K562 (cell line): ENCODE measurements around the gene XPR1. TPM values are rescaled to one million over a fixed set of nuclear protein-coding genes. Genes with fewer than 3 reads are reported as not detected.

Experiments
- ELF2 ChIP-seq: fragments of 250-450 bp; sonication (Bioruptor Pico); IDR thresholded peaks from 2 replicates; pipeline ENCODE4 v1.5.0; 2021; ENCODE audit warnings: mild to moderate bottlenecking
- EP400 ChIP-seq: fragments of 450-650 bp; IDR thresholded peaks from 2 replicates; pipeline ENCODE4 v1.6.1; 2017; ENCODE audit warnings: antibody characterized with exemption, mild to moderate bottlenecking, moderate library complexity
- FOXM1 ChIP-seq, 2 experiments: fragments of 450-650 bp in 1 of 2; sonication (generic) in 1 of 2; formaldehyde crosslinking in 1 of 2; IDR thresholded peaks; 2 replicates each; pipeline versions ENCODE4 v1.6.1 to v1.9.0; 2017 to 2022; ENCODE audit warnings: low read depth in 2 of 2, mild to moderate bottlenecking in 2 of 2, missing genetic modification reagents in 1 of 2, moderate library complexity in 1 of 2
- JUNB ChIP-seq: fragments of 450-650 bp; formaldehyde crosslinking; conservative IDR thresholded peaks from 2 replicates; pipeline ENCODE4 v1.4.0; 2020; ENCODE audit warnings: mild to moderate bottlenecking
- KAT2B ChIP-seq: IDR thresholded peaks from one replicate; pipeline ENCODE4 v1.6.1; 2012; ENCODE audit warnings: low read depth, mild to moderate bottlenecking, control low read depth, inconsistent platforms, low read length, moderate library complexity
- KLF10 ChIP-seq: fragments of 250-450 bp; sonication (Bioruptor Pico); IDR thresholded peaks from 2 replicates; pipeline ENCODE4 v1.6.1; 2021; ENCODE audit warnings: matching md5 sums
- MAFG ChIP-seq: fragments of 450-650 bp; conservative IDR thresholded peaks from 2 replicates; pipeline ENCODE4 v1.6.1; 2016; ENCODE audit warnings: missing genetic modification characterization, missing compliant biosample characterization
- MAZ ChIP-seq, 2 experiments: fragments of 450-650 bp in 1 of 2; sonication (generic) in 1 of 2; formaldehyde crosslinking; IDR thresholded peaks in 1 of 2; conservative IDR thresholded peaks in 1 of 2; 2 replicates each; pipeline versions ENCODE4 v1.4.0 to v1.5.0; 2020; ENCODE audit warnings: mild to moderate bottlenecking in 1 of 2, missing genetic modification reagents in 1 of 2
- MBD1 ChIP-seq: fragments of 250-450 bp; sonication (Bioruptor Pico); IDR thresholded peaks from 2 replicates; pipeline ENCODE4 v1.8.0; 2022; ENCODE audit warnings: inconsistent platforms
- POLR2AphosphoS2 ChIP-seq: IDR thresholded peaks from 2 replicates; pipeline ENCODE4 v1.6.1; 2012; ENCODE audit warnings: low read length, improper control_type of control experiment
- RBM22 ChIP-seq: fragments of 200-400 bp; formaldehyde crosslinking; IDR thresholded peaks from 2 replicates; pipeline ENCODE4 v1.6.1; 2018; ENCODE audit warnings: low read length, low read depth; ENCODE audit not compliant: poor library complexity, severe bottlenecking
- RFX1 ChIP-seq: fragments of 450-650 bp; IDR thresholded peaks from 2 replicates; pipeline ENCODE4 v1.6.1; 2016; ENCODE audit warnings: mild to moderate bottlenecking, moderate library complexity
- SETDB1 ChIP-seq: IDR thresholded peaks from one replicate; pipeline ENCODE4 v1.6.1; 2012; ENCODE audit warnings: low read length, control low read depth, inconsistent platforms
- SMAD2 ChIP-seq: fragments of 150-350 bp; IDR thresholded peaks from 2 replicates; pipeline ENCODE4 v1.6.1; 2014; ENCODE audit warnings: low read depth, mild to moderate bottlenecking, low read length
- SP2 ChIP-seq: IDR thresholded peaks from 2 replicates; pipeline ENCODE4 v1.6.1; 2011; ENCODE audit warnings: mild to moderate bottlenecking, low read depth, low read length, moderate library complexity; ENCODE audit not compliant: poor library complexity, severe bottlenecking; ENCODE audit errors: extremely low read depth
- TBP ChIP-seq: optimal IDR thresholded peaks from 2 replicates; pipeline ENCODE3; 2011; ENCODE audit warnings: low read depth, low read length, improper control_type of control experiment
- TCF15 ChIP-seq: fragments of 250-450 bp; sonication (Bioruptor Pico); IDR thresholded peaks from 2 replicates; pipeline ENCODE4 v1.8.0; 2022; ENCODE audit warnings: moderate library complexity, mild to moderate bottlenecking, inconsistent platforms
- U2AF1 ChIP-seq: fragments of 200-400 bp; formaldehyde crosslinking; optimal IDR thresholded peaks from 2 replicates; pipeline ENCODE3; 2017; ENCODE audit warnings: mild to moderate bottlenecking, low read depth, low read length, moderate library complexity
- XRCC5 ChIP-seq: fragments of 200-400 bp; formaldehyde crosslinking; IDR thresholded peaks from 2 replicates; pipeline ENCODE4 v1.6.1; 2017; ENCODE audit warnings: low read depth, mild to moderate bottlenecking, low read length
- ZEB2 ChIP-seq: fragments of 450-650 bp; IDR thresholded peaks from 2 replicates; pipeline ENCODE4 v1.6.1; 2016
- ZNF232 ChIP-seq: sonication (generic); formaldehyde crosslinking; IDR thresholded peaks from 2 replicates; pipeline ENCODE4 v1.8.0; 2022; ENCODE audit warnings: mild to moderate bottlenecking, missing genetic modification reagents
- ZNF408 ChIP-seq: fragments of 250-450 bp; sonication (Bioruptor Pico); IDR thresholded peaks from 2 replicates; pipeline ENCODE4 v1.4.0; 2020; ENCODE audit warnings: low read depth, mild to moderate bottlenecking, moderate library complexity
- polyA plus RNA-seq, 8 experiments: library from polyadenylated mRNA; depleted of rRNA in 4 of 8; stranded (reverse) in 5 of 8; unstranded in 3 of 8; fragments of >200 nt; fragmentation: Nextera tagmentation in 2 of 8; fragmentation: Illumina TruSeq in 1 of 8; extraction: Ambion mirVana in 2 of 8; extraction: Trizol in 1 of 8; gene quantifications; 2 replicates each; pipeline versions ENCODE4 v1.2.1 to v1.2.3, GENCODE V29; 2011 to 2014; ENCODE audit warnings: inconsistent platforms in 1 of 8, missing spikeins in 1 of 8
- total RNA-seq, 7 experiments: library from RNA; depleted of rRNA in 6 of 7; stranded (reverse); fragments of >200 nt in 6 of 7; fragmentation: Illumina TruSeq in 2 of 7; extraction: Trizol in 2 of 7; gene quantifications; 2 replicates each; pipeline versions ENCODE4 v1.2.1 to v1.2.3, GENCODE V29; 2011 to 2021; ENCODE audit warnings: low replicate concordance in 1 of 7
- TF ChIP-seq, protein P1 (sequence below): IDR thresholded peaks from 2 replicates; pipeline ENCODE4 v1.6.1; 2012; ENCODE audit warnings: low read depth, low read length, improper control_type of control experiment, borderline replicate concordance

Gene XPR1
- total and polyA plus RNA-seq, 9 of the 15 experiments (the other 6 are each of a cell fraction or from before 2014, with no cell fraction given): 3.0 to 66.2 (median 38.6) TPM

- TF ChIP-seq, protein P1, sequence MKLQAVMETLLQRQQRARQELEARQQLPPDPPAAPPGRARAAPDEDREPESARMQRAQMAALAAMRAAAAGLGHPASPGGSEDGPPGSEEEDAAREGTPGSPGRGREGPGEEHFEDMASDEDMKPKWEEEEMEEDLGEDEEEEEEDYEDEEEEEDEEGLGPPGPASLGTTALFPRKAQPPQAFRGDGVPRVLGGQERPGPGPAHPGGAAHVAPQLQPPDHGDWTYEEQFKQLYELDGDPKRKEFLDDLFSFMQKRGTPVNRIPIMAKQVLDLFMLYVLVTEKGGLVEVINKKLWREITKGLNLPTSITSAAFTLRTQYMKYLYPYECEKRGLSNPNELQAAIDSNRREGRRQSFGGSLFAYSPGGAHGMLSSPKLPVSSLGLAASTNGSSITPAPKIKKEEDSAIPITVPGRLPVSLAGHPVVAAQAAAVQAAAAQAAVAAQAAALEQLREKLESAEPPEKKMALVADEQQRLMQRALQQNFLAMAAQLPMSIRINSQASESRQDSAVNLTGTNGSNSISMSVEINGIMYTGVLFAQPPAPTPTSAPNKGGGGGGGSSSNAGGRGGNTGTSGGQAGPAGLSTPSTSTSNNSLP: peak; percentile 76
- TF ChIP-seq FOXM1 (IDR thresholded peaks at IDR 0.05; ENCODE audit: low read depth) (peak; percentile 62), FOXM1 (CRISPR knock-in tag; IDR thresholded peaks at IDR 0.05; ENCODE audit: low read depth) (no peak), KLF10 (no peak), KAT2B (no peak), ELF2 (no peak), MAFG (tag) (peak; percentile 46), ZNF408 (CRISPR knock-in tag) (no peak), ZNF232 (CRISPR knock-in tag) (no peak), JUNB (no peak), SMAD2 (no peak), RBM22 (no peak), EP400 (peak; percentile 74), U2AF1 (no peak), TBP (peak; percentile 58), POLR2AphosphoS2 (no peak), MBD1 (CRISPR knock-in tag) (no peak), SP2 (no peak), SETDB1 (no peak), ZEB2 (no peak; the same call in 1 of the 2 replicates), TCF15 (CRISPR knock-in tag) (no peak), XRCC5 (no peak), RFX1 (no peak), MAZ (CRISPR knock-in tag; conservative IDR thresholded peaks at IDR 0.05 in 1 of 2, IDR thresholded peaks at IDR 0.05 in 1 of 2) (peak in 1 of 2 experiments; percentile 24; a peak in 1 of 4 replicates)
Observed at GRCh38 chr1:180611016-180611930, 20.5 kb upstream of the XPR1 start (continued).
